Stomach (tissue), 4 donors: Measurements from ENCODE around the gene PRTG.

ENCODE experiments used
- POLR2A ChIP-seq, 4 donors: fragments of 450-650 bp; IDR thresholded peaks; one replicate each; pipeline ENCODE4 v1.6.1; 2016; ENCODE audit warnings: antibody characterized with exemption in 4 of 4, control low read depth in 2 of 4, mild to moderate bottlenecking in 1 of 4, moderate library complexity in 1 of 4
- TF ChIP-seq, protein P1 (sequence below), 7 experiments: fragments of 450-650 bp in 4 of 7; fragments of 200-600 bp in 3 of 7; sonication (generic) in 3 of 7; IDR thresholded peaks; one replicate each; pipeline ENCODE4 v1.5.1; 2016 to 2019; ENCODE audit warnings: antibody characterized with exemption in 7 of 7, control low read depth in 2 of 7, mild to moderate bottlenecking in 1 of 7

DNA sequence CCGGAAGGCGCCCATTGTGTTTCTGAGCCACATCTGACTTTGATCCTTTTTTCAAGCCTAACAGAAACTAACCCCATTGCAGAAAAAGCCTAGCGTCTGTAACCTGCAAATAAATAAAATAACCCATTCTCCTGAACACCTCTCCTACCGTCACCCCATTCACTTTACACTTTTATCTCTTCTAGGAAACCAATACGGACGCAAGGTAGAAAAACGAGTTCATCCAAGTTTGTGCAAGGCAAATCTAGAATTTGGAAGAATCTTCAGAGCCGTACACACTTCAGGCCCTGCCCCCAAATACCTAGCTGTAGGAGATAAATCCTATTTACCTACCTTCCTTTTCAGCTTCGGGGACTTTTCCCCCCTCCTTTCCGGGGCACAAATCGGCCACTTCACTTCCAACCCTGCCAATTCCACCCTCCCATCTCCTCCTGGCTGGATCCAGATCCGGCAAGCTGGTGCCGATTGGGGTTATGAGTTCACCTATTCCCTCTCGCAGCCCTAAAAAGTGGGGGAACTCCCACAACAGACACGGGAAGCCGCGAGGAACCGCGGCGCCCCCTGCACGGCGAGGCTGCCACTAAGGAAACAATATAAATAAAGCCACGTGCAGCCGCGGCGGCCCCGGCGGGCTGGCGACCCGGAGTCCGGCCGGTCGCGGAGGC, 987 bp downstream of the PRTG start:
- TF ChIP-seq, protein P1, sequence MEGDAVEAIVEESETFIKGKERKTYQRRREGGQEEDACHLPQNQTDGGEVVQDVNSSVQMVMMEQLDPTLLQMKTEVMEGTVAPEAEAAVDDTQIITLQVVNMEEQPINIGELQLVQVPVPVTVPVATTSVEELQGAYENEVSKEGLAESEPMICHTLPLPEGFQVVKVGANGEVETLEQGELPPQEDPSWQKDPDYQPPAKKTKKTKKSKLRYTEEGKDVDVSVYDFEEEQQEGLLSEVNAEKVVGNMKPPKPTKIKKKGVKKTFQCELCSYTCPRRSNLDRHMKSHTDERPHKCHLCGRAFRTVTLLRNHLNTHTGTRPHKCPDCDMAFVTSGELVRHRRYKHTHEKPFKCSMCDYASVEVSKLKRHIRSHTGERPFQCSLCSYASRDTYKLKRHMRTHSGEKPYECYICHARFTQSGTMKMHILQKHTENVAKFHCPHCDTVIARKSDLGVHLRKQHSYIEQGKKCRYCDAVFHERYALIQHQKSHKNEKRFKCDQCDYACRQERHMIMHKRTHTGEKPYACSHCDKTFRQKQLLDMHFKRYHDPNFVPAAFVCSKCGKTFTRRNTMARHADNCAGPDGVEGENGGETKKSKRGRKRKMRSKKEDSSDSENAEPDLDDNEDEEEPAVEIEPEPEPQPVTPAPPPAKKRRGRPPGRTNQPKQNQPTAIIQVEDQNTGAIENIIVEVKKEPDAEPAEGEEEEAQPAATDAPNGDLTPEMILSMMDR (IDR thresholded peaks at IDR 0.05), result no peak
- no peak for TF ChIP-seq POLR2A (IDR thresholded peaks at IDR 0.05)
